Right lobe of liver (tissue), 6 donors: Measurements from ENCODE around the gene IPPK. TPM values are rescaled to one million over a fixed set of nuclear protein-coding genes. Genes with fewer than 3 reads are reported as not detected.

Experiments used
- ATAC-seq, 4 donors: fragments of 200-7000 bp; cut with Tn5 transposase; one replicate each; pipeline ENCODE4 v1.9.1; 2020; ENCODE audit warnings: mild to moderate bottlenecking in 4 of 4, moderate library complexity in 4 of 4
- DNase-seq, 3 donors: peaks; one replicate each; pipeline ENCODE4 v3.0.0-alpha.2; 2020
- H3K27ac ChIP-seq, 3 donors: fragments of 200-600 bp; one replicate each; pipeline ENCODE4 v1.8.0; 2022
- H3K27me3 ChIP-seq, 2 donors: fragments of 200-600 bp; one replicate each; pipeline ENCODE4 v1.8.0; 2022
- H3K36me3 ChIP-seq, 4 donors: fragments of 200-600 bp; sonication (generic) in 1 of 4; one replicate each; pipeline versions ENCODE4 v1.5.1 to v1.8.0; 2017 to 2022; ENCODE audit warnings: control low read depth in 1 of 4
- H3K4me1 ChIP-seq, 4 donors: fragments of 200-600 bp; sonication (generic) in 1 of 4; one replicate each; pipeline versions ENCODE4 v1.5.1 to v1.8.0; 2017 to 2022; ENCODE audit warnings: control low read depth in 1 of 4
- H3K4me3 ChIP-seq, 3 donors: fragments of 200-600 bp; one replicate each; pipeline ENCODE4 v1.8.0; 2022
- H3K9me3 ChIP-seq, 4 donors: fragments of 200-600 bp; sonication (generic) in 1 of 4; one replicate each; pipeline versions ENCODE4 v1.5.1 to v1.8.0; 2017 to 2022; ENCODE audit warnings: control low read depth in 1 of 4
- POLR2A ChIP-seq: fragments of 450-650 bp; IDR thresholded peaks from one replicate; pipeline ENCODE4 v1.6.1; 2017; ENCODE audit warnings: antibody characterized with exemption, mild to moderate bottlenecking
- WGBS: methylation state at CpG from one replicate; pipeline ENCODE4 v1.1.6; 2018; ENCODE audit warnings: low coverage, low lambda C conversion rate; ENCODE audit not compliant: insufficient coverage; ENCODE audit errors: missing lambda C conversion rate; 5-methylcytosine and 5-hydroxymethylcytosine counted together
- intact Hi-C, 2 donors: fragments of 100-400 bp; cut with DNase I; formaldehyde crosslinking; loops; one replicate each; pipeline versions ENCODE4 v1.11.2 to v1.14.1; 2022
- total RNA-seq, 6 experiments: library from RNA; depleted of rRNA in 2 of 6; stranded (reverse); fragments of >200 nt in 2 of 6; fragmentation: NEBNext Ultra II Directional in 3 of 6; extraction: Animal tissue kit (Norgen Biotek cat#: 25700) in 3 of 6; gene quantifications; one replicate each; pipeline versions ENCODE4 v1.1.0 to v1.2.4, GENCODE V29; 2016 to 2023
- TF ChIP-seq, protein P1 (sequence below), 4 donors: fragments of 200-600 bp in 3 of 4; fragments of 450-650 bp in 1 of 4; IDR thresholded peaks; one replicate each; pipeline versions ENCODE4 v1.5.1 to v1.8.0; 2016 to 2022; ENCODE audit warnings: antibody characterized with exemption in 4 of 4, mild to moderate bottlenecking in 2 of 4
- donor health status: DM: no; HTN: yes; CAD: no.
- donor health status: DM: no; HTN: no; CAD: no.
- donor health status: DM: no; HTN: no; CAD: no.
- donor health status: DM: no; HTN: yes; CAD: no.
- donor health status: DM: no; HTN: yes; CAD: no.

Gene IPPK
- total RNA-seq, 6 experiments from 2014 or later, result 2.4 to 4.9 (median 3.7) TPM

DNA sequence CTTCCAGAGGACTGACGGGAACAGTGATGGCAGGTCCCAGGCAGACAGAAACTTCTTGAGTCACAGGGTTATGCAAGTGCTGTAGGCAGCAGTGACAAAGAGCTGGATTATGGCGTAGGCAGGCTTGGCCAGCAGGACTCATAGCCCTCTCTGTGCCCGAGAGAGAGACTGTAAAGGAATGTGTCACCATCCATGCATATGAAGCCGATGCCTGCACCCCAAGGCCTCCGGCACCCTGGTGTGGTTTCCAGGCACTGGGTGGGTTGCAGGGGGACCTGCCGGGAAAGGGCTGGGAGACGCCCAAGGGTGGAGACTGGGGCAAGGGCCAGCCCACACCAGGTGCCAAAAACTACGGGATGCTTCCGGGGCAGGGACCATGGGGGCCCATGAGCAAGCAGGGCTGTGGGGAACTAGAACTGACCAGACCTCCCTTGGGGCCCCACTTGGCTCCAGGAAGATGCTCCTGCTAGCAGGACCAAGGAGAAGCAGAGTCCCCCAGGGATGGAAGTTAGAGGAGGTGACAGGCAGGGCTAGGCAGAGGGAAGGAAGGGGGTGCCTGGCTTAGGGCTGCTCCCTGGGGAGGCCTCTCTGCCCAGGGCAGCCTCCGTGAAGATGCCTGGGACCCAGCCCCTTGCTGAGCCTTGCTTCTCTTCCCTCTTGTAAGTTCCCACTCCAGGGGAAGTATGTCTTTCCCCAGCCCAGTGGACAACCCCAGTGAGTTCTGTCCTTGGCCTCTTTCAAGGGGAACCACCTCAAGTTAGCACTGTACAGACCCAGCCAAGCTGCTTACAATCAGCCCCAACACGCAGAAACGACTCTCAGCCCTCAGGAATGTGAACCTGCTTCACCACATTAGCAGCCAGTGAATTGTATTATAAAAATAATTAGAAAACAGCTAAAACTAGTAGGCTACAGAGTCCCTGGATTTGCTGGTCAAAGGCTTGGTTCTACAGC lies 10.5 kb upstream of the IPPK start:
- DNase-seq, result no peak
- Histone ChIP-seq H3K4me3 (no peak overlapping the region), H3K9me3 (no peaks in the 10 kb centered on the region), H3K36me3 (no peaks in the 10 kb centered on the region), H3K27me3 (no peaks in the 10 kb centered on the region), H3K27ac (no peak overlapping the region), H3K4me1 (no peaks in the 10 kb centered on the region)
- intact Hi-C loops, result no loop called here
- WGBS, result 51% methylated on average over 3 of the region's 12 CpGs
- TF ChIP-seq POLR2A, result no peak
- TF ChIP-seq, protein P1, sequence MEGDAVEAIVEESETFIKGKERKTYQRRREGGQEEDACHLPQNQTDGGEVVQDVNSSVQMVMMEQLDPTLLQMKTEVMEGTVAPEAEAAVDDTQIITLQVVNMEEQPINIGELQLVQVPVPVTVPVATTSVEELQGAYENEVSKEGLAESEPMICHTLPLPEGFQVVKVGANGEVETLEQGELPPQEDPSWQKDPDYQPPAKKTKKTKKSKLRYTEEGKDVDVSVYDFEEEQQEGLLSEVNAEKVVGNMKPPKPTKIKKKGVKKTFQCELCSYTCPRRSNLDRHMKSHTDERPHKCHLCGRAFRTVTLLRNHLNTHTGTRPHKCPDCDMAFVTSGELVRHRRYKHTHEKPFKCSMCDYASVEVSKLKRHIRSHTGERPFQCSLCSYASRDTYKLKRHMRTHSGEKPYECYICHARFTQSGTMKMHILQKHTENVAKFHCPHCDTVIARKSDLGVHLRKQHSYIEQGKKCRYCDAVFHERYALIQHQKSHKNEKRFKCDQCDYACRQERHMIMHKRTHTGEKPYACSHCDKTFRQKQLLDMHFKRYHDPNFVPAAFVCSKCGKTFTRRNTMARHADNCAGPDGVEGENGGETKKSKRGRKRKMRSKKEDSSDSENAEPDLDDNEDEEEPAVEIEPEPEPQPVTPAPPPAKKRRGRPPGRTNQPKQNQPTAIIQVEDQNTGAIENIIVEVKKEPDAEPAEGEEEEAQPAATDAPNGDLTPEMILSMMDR (IDR thresholded peaks at IDR 0.05), result no peak
- ATAC-seq, result peak in 2 of 4 donors; percentile 44 to 62

DNA sequence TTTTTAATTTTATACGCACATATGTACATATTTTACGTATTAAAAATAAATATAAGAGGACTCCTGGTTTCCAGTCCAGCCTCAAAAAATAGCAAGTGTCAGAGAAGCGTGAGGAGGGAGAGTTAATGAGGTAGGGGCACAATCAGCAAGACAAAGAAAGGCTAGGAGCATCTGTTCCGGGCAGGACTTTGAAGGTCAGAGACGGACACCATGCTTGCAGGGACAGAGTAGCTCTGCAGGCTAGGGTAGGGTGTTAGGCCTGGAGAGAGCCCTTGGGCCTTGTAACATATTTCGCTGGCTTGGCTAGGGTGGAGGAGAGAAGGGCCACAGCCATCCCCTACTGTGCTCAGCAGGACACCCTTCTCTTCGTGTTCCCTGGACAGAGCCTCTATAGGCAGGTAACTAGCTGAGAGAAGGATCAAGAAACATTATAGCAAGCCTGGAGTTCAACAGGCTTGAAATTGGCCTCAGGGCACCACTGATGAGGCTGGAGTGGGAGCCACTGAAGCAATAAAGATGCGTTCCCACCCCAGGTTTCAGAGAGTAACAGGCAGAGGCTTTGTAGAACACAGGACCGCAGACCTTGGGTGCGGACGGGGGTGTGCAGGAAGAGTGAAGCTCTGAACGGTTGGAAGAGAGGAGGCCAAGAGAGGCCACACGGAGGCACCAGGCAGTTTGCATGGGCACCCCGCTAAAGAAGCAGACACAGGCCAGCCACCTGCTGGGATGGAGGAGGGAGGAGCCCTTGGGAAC lies 9.7 kb upstream of the IPPK start:
- WGBS, result 68% methylated on average over 8 of the region's 14 CpGs
- no peak for TF ChIP-seq POLR2A
- TF ChIP-seq, protein P1 (IDR thresholded peaks at IDR 0.05), result no peak
- no peak overlapping the region for H3K4me3 ChIP-seq
- no peaks in the 10 kb centered on the region for H3K9me3 ChIP-seq
- H3K27me3 ChIP-seq, result no peaks in the 10 kb centered on the region
- H3K27ac ChIP-seq, result no peak overlapping the region
- peak in 1 of 4 donors; percentile 14 for ATAC-seq
- H3K36me3 ChIP-seq, result no peaks in the 10 kb centered on the region
- no peaks in the 10 kb centered on the region for H3K4me1 ChIP-seq
- DNase-seq, result no peak
- intact Hi-C loops, result no loop called here

DNA sequence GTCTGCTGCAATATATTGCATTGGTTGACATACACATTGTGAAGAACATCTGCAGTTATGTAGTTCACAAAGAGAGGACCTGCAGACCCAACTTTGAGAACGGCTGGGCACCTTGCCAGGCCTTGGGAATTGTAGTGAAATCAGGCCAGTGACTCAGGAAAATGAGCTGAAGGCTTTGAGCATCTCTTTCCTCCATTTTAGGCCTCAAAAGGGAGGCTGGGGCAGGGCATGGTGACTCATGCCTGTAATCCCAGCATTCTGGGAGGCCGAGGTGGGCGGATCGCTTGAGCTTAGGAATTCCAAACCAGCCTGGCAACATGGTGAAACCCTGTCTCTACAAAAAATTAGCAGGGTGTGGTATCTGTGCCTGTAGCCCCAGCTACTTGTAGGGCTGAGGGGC lies 1.4 kb upstream of the IPPK start:
- Histone ChIP-seq H3K27ac (peak overlapping the region in 1 of 3 donors; percentile 82), H3K4me1 (peaks cover 0 to 17% (median 5%) of the 10 kb centered on the region in 4 donors), H3K27me3 (no peaks in the 10 kb centered on the region), H3K9me3 (no peaks in the 10 kb centered on the region), H3K36me3 (no peaks in the 10 kb centered on the region), H3K4me3 (peak overlapping the region in 1 of 3 donors; percentile 96)
- TF ChIP-seq, protein P1 (IDR thresholded peaks at IDR 0.05), result no peak
- TF ChIP-seq POLR2A, result no peak
- DNase-seq, result peak in 2 of 3 donors; percentile 40 to 52
- no peak for ATAC-seq
- intact Hi-C loops, result no loop called here
- WGBS, result 36% methylated on average over 1 of the region's 4 CpGs

DNA sequence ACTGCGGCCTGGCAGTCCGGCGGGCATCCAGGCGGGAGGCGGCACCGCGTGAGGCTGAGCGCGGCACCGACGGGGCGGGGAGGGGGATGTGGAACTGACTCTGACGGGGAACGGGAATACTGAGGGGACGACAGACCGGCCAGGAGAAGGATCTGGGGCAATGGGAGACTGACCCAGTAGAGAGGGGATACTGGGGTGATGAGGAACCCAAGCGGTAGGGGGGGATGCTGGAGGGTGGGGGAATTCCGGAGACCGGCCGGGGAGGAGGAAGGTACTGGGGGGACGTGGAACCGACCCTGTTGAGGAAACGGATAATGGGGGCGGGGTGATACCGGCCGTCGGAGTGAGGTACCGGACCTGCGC lies 423 bp downstream of the IPPK start:
- H3K9me3 ChIP-seq, result no peaks in the 10 kb centered on the region
- H3K4me1 ChIP-seq, result peaks cover 0 to 26% (median 9%) of the 10 kb centered on the region in 4 donors
- intact Hi-C loops, result loop anchor here in 1 of 2 donors (10.0 kb wide), 1 partner anchor 95 kb away; the partner anchor contains the start of gene BICD2
- DNase-seq (peak in 2 of 3 donors; percentile 49 to 69), ATAC-seq (peak; percentile 2 to 24 (median 14))
- TF ChIP-seq POLR2A, result no peak
- H3K27ac ChIP-seq, result peak overlapping the region; percentile 64 to 82 (median 81)
- peak overlapping the region; percentile 93 to 97 (median 96) for H3K4me3 ChIP-seq
- H3K36me3 ChIP-seq, result no peaks in the 10 kb centered on the region
- WGBS, result 0% methylated on average over 21 of the region's 29 CpGs
- no peaks in the 10 kb centered on the region for H3K27me3 ChIP-seq
